ENCODE data around the gene THADA. TPM values are rescaled to one million over a fixed set of nuclear protein-coding genes. Genes with fewer than 3 reads are reported as not detected.
"Not testable (repeated sequence)": the region's sequence is repeated elsewhere in the genome, so short reads cannot be mapped to it uniquely, and the experiment has no call there.

The THADA gene
- 33.7 and 33.8 TPM in 2 replicates for total RNA-seq
- long read RNA-seq, partial matches to known transcripts = 14 of 23 reads
- long read RNA-seq, other reads (novel, unspliced or antisense) = 9 of 23 reads

- TF ChIP-seq CTCF (conservative IDR thresholded peaks at IDR 0.05) = no peak
- Mint-ChIP-seq H3K9me3 (no peaks in the 10 kb centered on the region), H3K4me3 (peak within 1 kb of the TSS; percentile 99), H3K36me3 (ENCODE audit: low read depth) (no peaks in the 10 kb centered on the region), H3K27ac (ENCODE audit: unreplicated experiment) (peak within 1 kb of the TSS; percentile 98), H3K27me3 (ENCODE audit: low read depth) (peaks cover 9% of the 10 kb centered on the region), H3K4me1 (peaks cover 27% of the 10 kb centered on the region)
- DNase-seq (ENCODE audit: low read depth, low spot score) = peak; percentile 96
These were observed at the start of gene THADA for GRCh38 chr2:43595603-43596412. Gene THADA (minus strand): TSS chr2:43596038. CDS start chr2:43592392, 3,646 bp downstream.

- no peak for DNase-seq (ENCODE audit: low read depth, low spot score)
- Mint-ChIP-seq H3K4me3 (no peak overlapping the region), H3K27ac (ENCODE audit: unreplicated experiment) (no peak overlapping the region), H3K36me3 (ENCODE audit: low read depth) (no peaks in the 10 kb centered on the region), H3K4me1 (peaks cover 3% of the 10 kb centered on the region), H3K9me3 (no peaks in the 10 kb centered on the region), H3K27me3 (ENCODE audit: low read depth) (peaks cover 5% of the 10 kb centered on the region)
- no peak for TF ChIP-seq CTCF (conservative IDR thresholded peaks at IDR 0.05)
These were observed 47.8 kb upstream of the THADA start for GRCh38 chr2:43643680-43644079.

GRCh38 chr2:43642363-43642762, 46.5 kb upstream of the THADA start:
- Mint-ChIP-seq H3K4me3 (no peak overlapping the region), H3K36me3 (ENCODE audit: low read depth) (no peaks in the 10 kb centered on the region), H3K27me3 (ENCODE audit: low read depth) (peaks cover 13% of the 10 kb centered on the region), H3K4me1 (peaks cover 9% of the 10 kb centered on the region), H3K9me3 (no peaks in the 10 kb centered on the region), H3K27ac (ENCODE audit: unreplicated experiment) (no peak overlapping the region)
- DNase-seq (ENCODE audit: low read depth, low spot score) = no peak
- TF ChIP-seq CTCF (conservative IDR thresholded peaks at IDR 0.05) = no peak

GRCh38 chr2:43637030-43637803, 41.4 kb upstream of the THADA start, which contains the start of gene PLEKHH2:
Gene PLEKHH2 (plus strand): TSS chr2:43637260. CDS start chr2:43644674, 7,414 bp downstream.
- H3K36me3 Mint-ChIP-seq (ENCODE audit: low read depth) = no peaks in the 10 kb centered on the region
- peaks cover 47% of the 10 kb centered on the region for H3K27me3 Mint-ChIP-seq (ENCODE audit: low read depth)
- peaks cover 21% of the 10 kb centered on the region for H3K4me1 Mint-ChIP-seq
- peak; percentile 94 for DNase-seq (ENCODE audit: low read depth, low spot score)
- no peak within 1 kb of the TSS for H3K27ac Mint-ChIP-seq (ENCODE audit: unreplicated experiment)
- no peak for TF ChIP-seq CTCF (conservative IDR thresholded peaks at IDR 0.05)
- H3K4me3 Mint-ChIP-seq = peak within 1 kb of the TSS; percentile 89
- H3K9me3 Mint-ChIP-seq = no peaks in the 10 kb centered on the region

- no peak for TF ChIP-seq CTCF (conservative IDR thresholded peaks at IDR 0.05)
- no peaks in the 10 kb centered on the region for H3K9me3 Mint-ChIP-seq
- peak overlapping the region; percentile 86 for H3K4me3 Mint-ChIP-seq
- H3K27ac Mint-ChIP-seq (ENCODE audit: unreplicated experiment) = no peak overlapping the region
- peaks cover 21% of the 10 kb centered on the region for H3K4me1 Mint-ChIP-seq
- no peaks in the 10 kb centered on the region for H3K36me3 Mint-ChIP-seq (ENCODE audit: low read depth)
- DNase-seq (ENCODE audit: low read depth, low spot score) = no peak
- H3K27me3 Mint-ChIP-seq (ENCODE audit: low read depth) = peaks cover 51% of the 10 kb centered on the region
These were observed 40.8 kb upstream of the THADA start for GRCh38 chr2:43636621-43637020.

- Mint-ChIP-seq H3K4me3 (peak overlapping the region; percentile 58), H3K4me1 (peaks cover 21% of the 10 kb centered on the region), H3K27me3 (ENCODE audit: low read depth) (peaks cover 56% of the 10 kb centered on the region)
- not testable (repeated sequence) for DNase-seq (ENCODE audit: low read depth, low spot score); H3K36me3 Mint-ChIP-seq (ENCODE audit: low read depth); H3K27ac Mint-ChIP-seq (ENCODE audit: unreplicated experiment); H3K9me3 Mint-ChIP-seq
These were observed 40.3 kb upstream of the THADA start for GRCh38 chr2:43636153-43636552.
